Effector memory CD4-positive, alpha-beta T cell (primary cell): ENCODE measurements around the gene AMY1C.
"Not testable (repeated sequence)": the region's sequence is repeated elsewhere in the genome, so short reads cannot be mapped to it uniquely, and the experiment has no call there.

Experiments
- DNase-seq, 3 donors: peaks; one replicate each; pipeline ENCODE4 v3.0.0-alpha.2; 2020
- H3K27ac ChIP-seq: 2 replicates; pipeline ENCODE4 v1.7.0; 2013; ENCODE audit warnings: mild to moderate bottlenecking, low read length, moderate library complexity; ENCODE audit not compliant: insufficient read depth, poor library complexity, severe bottlenecking
- H3K27me3 ChIP-seq: replicated peaks from 2 replicates; pipeline ENCODE4 v1.7.0; 2013; ENCODE audit warnings: mild to moderate bottlenecking, low read length; ENCODE audit not compliant: insufficient read depth, control insufficient read depth, poor library complexity, severe bottlenecking
- H3K36me3 ChIP-seq: 2 replicates; pipeline ENCODE4 v1.7.0; 2013; ENCODE audit warnings: mild to moderate bottlenecking, low read length, moderate library complexity; ENCODE audit not compliant: control insufficient read depth, insufficient read depth
- H3K4me1 ChIP-seq: 2 replicates; pipeline ENCODE4 v1.7.0; 2013; ENCODE audit warnings: low read length, mild to moderate bottlenecking; ENCODE audit not compliant: control insufficient read depth, insufficient read depth, poor library complexity, severe bottlenecking
- H3K4me3 ChIP-seq: 2 replicates; pipeline ENCODE4 v1.7.0; 2013; ENCODE audit warnings: low read length, low read depth, mild to moderate bottlenecking; ENCODE audit not compliant: insufficient read depth, poor library complexity, severe bottlenecking
- H3K9me3 ChIP-seq: 2 replicates; pipeline ENCODE4 v1.7.0; 2013; ENCODE audit warnings: mild to moderate bottlenecking, low read length, moderate library complexity; ENCODE audit not compliant: control insufficient read depth

The AMY1C gene

GRCh38 chr1:103748273-103748672, 1.4 kb upstream of the AMY1C start:
- not testable (repeated sequence) for H3K27me3 ChIP-seq, H3K36me3 ChIP-seq, DNase-seq, H3K4me1 ChIP-seq, H3K27ac ChIP-seq, H3K9me3 ChIP-seq, H3K4me3 ChIP-seq

- Histone ChIP-seq H3K9me3 (no peaks in the 10 kb centered on the region), H3K4me1 (no peaks in the 10 kb centered on the region), H3K36me3 (no peaks in the 10 kb centered on the region), H3K4me3 (no peak overlapping the region), H3K27ac (no peak overlapping the region), H3K27me3 (no peaks in the 10 kb centered on the region)
- no peak for DNase-seq
Measured at GRCh38 chr1:103761896-103762295, 12.2 kb downstream of the AMY1C start.

GRCh38 chr1:103779932-103780331, 30.2 kb downstream of the AMY1C start:
- peaks cover 4% of the 10 kb centered on the region for H3K9me3 ChIP-seq
- no peak overlapping the region for H3K4me3 ChIP-seq
- no peaks in the 10 kb centered on the region for H3K27me3 ChIP-seq
- no peak for DNase-seq
- H3K4me1 ChIP-seq = no peaks in the 10 kb centered on the region
- no peaks in the 10 kb centered on the region for H3K36me3 ChIP-seq
- no peak overlapping the region for H3K27ac ChIP-seq

- Histone ChIP-seq H3K27me3 (no peaks in the 10 kb centered on the region), H3K27ac (no peak overlapping the region), H3K4me1 (no peaks in the 10 kb centered on the region), H3K36me3 (no peaks in the 10 kb centered on the region), H3K4me3 (no peak overlapping the region), H3K9me3 (peaks cover 4% of the 10 kb centered on the region)
- DNase-seq = no peak
Measured at GRCh38 chr1:103783944-103784377, 34.3 kb downstream of the AMY1C start.

- no peaks in the 10 kb centered on the region for H3K27me3 ChIP-seq
- no peaks in the 10 kb centered on the region for H3K9me3 ChIP-seq
- no peak for DNase-seq
- H3K4me1 ChIP-seq = no peaks in the 10 kb centered on the region
- H3K27ac ChIP-seq = no peak overlapping the region
- no peaks in the 10 kb centered on the region for H3K36me3 ChIP-seq
- H3K4me3 ChIP-seq = no peak overlapping the region
Measured at GRCh38 chr1:103788377-103788776, 38.7 kb downstream of the AMY1C start.

- H3K9me3 ChIP-seq = no peaks in the 10 kb centered on the region
- no peak overlapping the region for H3K27ac ChIP-seq
- H3K36me3 ChIP-seq = no peaks in the 10 kb centered on the region
- no peak overlapping the region for H3K4me3 ChIP-seq
- H3K27me3 ChIP-seq = no peaks in the 10 kb centered on the region
- H3K4me1 ChIP-seq = no peaks in the 10 kb centered on the region
- DNase-seq = no peak
Measured at GRCh38 chr1:103790172-103790571, 40.5 kb downstream of the AMY1C start.
